ENCODE results near the gene DMRTA2.

The DMRTA2 gene

GRCh38 chr1:50422946-50423669 is at the start of gene DMRTA2:
TSS of gene DMRTA2 (minus strand) at chr1:50423443. CDS start at chr1:50421536, 1,907 bp downstream.
- DNase-seq (ENCODE audit: low read depth), result no peak

GRCh38 chr1:50471967-50472366 is 48.7 kb upstream of the DMRTA2 start:
- DNase-seq (ENCODE audit: low read depth), result no peak

GRCh38 chr1:50462964-50463363 is 39.7 kb upstream of the DMRTA2 start:
- no peak for DNase-seq (ENCODE audit: low read depth)

GRCh38 chr1:50458507-50458906 is 35.3 kb upstream of the DMRTA2 start:
- no peak for DNase-seq (ENCODE audit: low read depth)

GRCh38 chr1:50454911-50455310 is 31.7 kb upstream of the DMRTA2 start:
- DNase-seq (ENCODE audit: low read depth), result no peak

GRCh38 chr1:50453266-50453665 is 30.0 kb upstream of the DMRTA2 start:
- DNase-seq (ENCODE audit: low read depth), result no peak

- DNase-seq (ENCODE audit: low read depth), result no peak
These were observed 29.5 kb upstream of the DMRTA2 start for GRCh38 chr1:50452700-50453099.

GRCh38 chr1:50450861-50451653 is 27.8 kb upstream of the DMRTA2 start:
- no peak for DNase-seq (ENCODE audit: low read depth)

GRCh38 chr1:50447961-50448360 is 24.7 kb upstream of the DMRTA2 start:
- peak; percentile 39 for DNase-seq (ENCODE audit: low read depth)

- no peak for DNase-seq (ENCODE audit: low read depth)
These were observed 17.9 kb upstream of the DMRTA2 start for GRCh38 chr1:50441183-50441582.

GRCh38 chr1:50438945-50439344 is 15.7 kb upstream of the DMRTA2 start:
- no peak for DNase-seq (ENCODE audit: low read depth)

- no peak for DNase-seq (ENCODE audit: low read depth)
These were observed 13.2 kb upstream of the DMRTA2 start for GRCh38 chr1:50436489-50436888.

GRCh38 chr1:50430010-50430405 is 6.8 kb upstream of the DMRTA2 start:
- DNase-seq (ENCODE audit: low read depth), result no peak

- no peak for DNase-seq (ENCODE audit: low read depth)
These were observed 4.9 kb upstream of the DMRTA2 start for GRCh38 chr1:50427818-50428779.

GRCh38 chr1:50427086-50427817 is 4.0 kb upstream of the DMRTA2 start:
- no peak for DNase-seq (ENCODE audit: low read depth)

GRCh38 chr1:50426702-50427085 is 3.5 kb upstream of the DMRTA2 start:
- DNase-seq (ENCODE audit: low read depth), result no peak

- DNase-seq (ENCODE audit: low read depth), result no peak
These were observed 3.0 kb upstream of the DMRTA2 start for GRCh38 chr1:50426108-50426700.

GRCh38 chr1:50425376-50426107 is 2.3 kb upstream of the DMRTA2 start:
- DNase-seq (ENCODE audit: low read depth), result no peak

- DNase-seq (ENCODE audit: low read depth), result no peak
These were observed 1.7 kb upstream of the DMRTA2 start for GRCh38 chr1:50424884-50425375.
